ENCODE measurements around the gene SLC44A3.

The SLC44A3 gene

GRCh38 chr1:94886361-94886760 lies 66.2 kb downstream of the SLC44A3 start:
- no peak for TF ChIP-seq CTCF (IDR thresholded peaks at IDR 0.05; ENCODE audit: low read depth, low read length, missing control alignments)
- no peak overlapping the region for H3K4me3 ChIP-seq (ENCODE audit: low read depth, low read length)
- no peak for DNase-seq (ENCODE audit: low read depth)

- no peak for DNase-seq (ENCODE audit: low read depth)
- TF ChIP-seq CTCF (IDR thresholded peaks at IDR 0.05; ENCODE audit: low read depth, low read length, missing control alignments) = no peak
- H3K4me3 ChIP-seq (ENCODE audit: low read depth, low read length) = no peak overlapping the region
Observed at GRCh38 chr1:94887106-94887505, 66.9 kb downstream of the SLC44A3 start.

- no peak for DNase-seq (ENCODE audit: low read depth)
- no peak overlapping the region for H3K4me3 ChIP-seq (ENCODE audit: low read depth, low read length)
- no peak for TF ChIP-seq CTCF (IDR thresholded peaks at IDR 0.05; ENCODE audit: low read depth, low read length, missing control alignments)
Observed at GRCh38 chr1:94887603-94888171, 67.5 kb downstream of the SLC44A3 start.

GRCh38 chr1:94888201-94888600 lies 68.0 kb downstream of the SLC44A3 start:
- no peak for DNase-seq (ENCODE audit: low read depth)
- no peak for TF ChIP-seq CTCF (IDR thresholded peaks at IDR 0.05; ENCODE audit: low read depth, low read length, missing control alignments)
- H3K4me3 ChIP-seq (ENCODE audit: low read depth, low read length) = no peak overlapping the region

- no peak for TF ChIP-seq CTCF (IDR thresholded peaks at IDR 0.05; ENCODE audit: low read depth, low read length, missing control alignments)
- no peak for DNase-seq (ENCODE audit: low read depth)
- H3K4me3 ChIP-seq (ENCODE audit: low read depth, low read length) = no peak overlapping the region
Observed at GRCh38 chr1:94892604-94893254, 72.6 kb downstream of the SLC44A3 start.

- DNase-seq (ENCODE audit: low read depth) = no peak
- no peak for TF ChIP-seq CTCF (IDR thresholded peaks at IDR 0.05; ENCODE audit: low read depth, low read length, missing control alignments)
- H3K4me3 ChIP-seq (ENCODE audit: low read depth, low read length) = no peak overlapping the region
Observed at GRCh38 chr1:94894630-94895029, 74.5 kb downstream of the SLC44A3 start.

GRCh38 chr1:94895518-94895917 lies 75.4 kb downstream of the SLC44A3 start:
- TF ChIP-seq CTCF (IDR thresholded peaks at IDR 0.05; ENCODE audit: low read depth, low read length, missing control alignments) = no peak
- no peak overlapping the region for H3K4me3 ChIP-seq (ENCODE audit: low read depth, low read length)
- DNase-seq (ENCODE audit: low read depth) = no peak
